Suprapubic skin (tissue), 4 donors: ENCODE results near the gene HDAC7. TPM values are rescaled to one million over a fixed set of nuclear protein-coding genes. Genes with fewer than 3 reads are reported as not detected.
"Not testable (repeated sequence)": the region's sequence is repeated elsewhere in the genome, so short reads cannot be mapped to it uniquely, and the experiment has no call there.

ENCODE experiments used
- DNase-seq, 2 donors: peaks; one replicate each; pipeline ENCODE4 v3.0.0-alpha.2; 2019; ENCODE audit warnings: low spot score in 2 of 2
- H3K27ac ChIP-seq: fragments of 200-600 bp; sonication (generic); one replicate; pipeline ENCODE4 v1.5.1; 2019
- H3K27me3 ChIP-seq: fragments of 200-600 bp; sonication (generic); one replicate; pipeline ENCODE4 v1.5.1; 2019
- H3K36me3 ChIP-seq: fragments of 200-600 bp; sonication (generic); one replicate; pipeline ENCODE4 v1.5.1; 2019
- H3K4me1 ChIP-seq: fragments of 200-600 bp; sonication (generic); one replicate; pipeline ENCODE4 v1.5.1; 2019
- H3K4me3 ChIP-seq: fragments of 200-600 bp; sonication (generic); one replicate; pipeline ENCODE4 v1.5.1; 2019; ENCODE audit warnings: mild to moderate bottlenecking
- H3K9me3 ChIP-seq: fragments of 200-600 bp; sonication (generic); one replicate; pipeline ENCODE4 v1.5.1; 2019
- CTCF ChIP-seq, 2 donors: fragments of 200-600 bp in 1 of 2; fragments of 450-650 bp in 1 of 2; sonication (generic) in 1 of 2; IDR thresholded peaks; one replicate each; pipeline ENCODE4 v1.5.1; 2016 to 2019; ENCODE audit warnings: antibody characterized with exemption in 2 of 2, mild to moderate bottlenecking in 1 of 2, moderate library complexity in 1 of 2
- EP300 ChIP-seq: sonication (generic); formaldehyde crosslinking; IDR thresholded peaks from one replicate; pipeline ENCODE4 v1.6.1; 2017; ENCODE audit warnings: antibody characterized with exemption
- POLR2A ChIP-seq, 2 donors: fragments of 450-650 bp; IDR thresholded peaks; one replicate each; pipeline ENCODE4 v1.6.1; 2017; ENCODE audit warnings: antibody characterized with exemption in 2 of 2, mild to moderate bottlenecking in 2 of 2, moderate library complexity in 2 of 2
- POLR2AphosphoS5 ChIP-seq, 3 donors: sonication (generic); formaldehyde crosslinking; IDR thresholded peaks; one replicate each; pipeline ENCODE4 v1.6.1; 2017; ENCODE audit warnings: antibody characterized with exemption in 3 of 3
- WGBS: methylation state at CpG from one replicate; pipeline ENCODE4 v1.1.5; 2018; 5-methylcytosine and 5-hydroxymethylcytosine counted together
- total RNA-seq, 4 donors: library from RNA; depleted of rRNA; stranded (reverse); fragments of >200 nt; gene quantifications; one replicate each; pipeline ENCODE4 v1.1.0, GENCODE V29; 2016

Gene HDAC7
- total RNA-seq, 4 donors from 2014 or later, result 47.9 to 152 (median 76.2) TPM

DNA sequence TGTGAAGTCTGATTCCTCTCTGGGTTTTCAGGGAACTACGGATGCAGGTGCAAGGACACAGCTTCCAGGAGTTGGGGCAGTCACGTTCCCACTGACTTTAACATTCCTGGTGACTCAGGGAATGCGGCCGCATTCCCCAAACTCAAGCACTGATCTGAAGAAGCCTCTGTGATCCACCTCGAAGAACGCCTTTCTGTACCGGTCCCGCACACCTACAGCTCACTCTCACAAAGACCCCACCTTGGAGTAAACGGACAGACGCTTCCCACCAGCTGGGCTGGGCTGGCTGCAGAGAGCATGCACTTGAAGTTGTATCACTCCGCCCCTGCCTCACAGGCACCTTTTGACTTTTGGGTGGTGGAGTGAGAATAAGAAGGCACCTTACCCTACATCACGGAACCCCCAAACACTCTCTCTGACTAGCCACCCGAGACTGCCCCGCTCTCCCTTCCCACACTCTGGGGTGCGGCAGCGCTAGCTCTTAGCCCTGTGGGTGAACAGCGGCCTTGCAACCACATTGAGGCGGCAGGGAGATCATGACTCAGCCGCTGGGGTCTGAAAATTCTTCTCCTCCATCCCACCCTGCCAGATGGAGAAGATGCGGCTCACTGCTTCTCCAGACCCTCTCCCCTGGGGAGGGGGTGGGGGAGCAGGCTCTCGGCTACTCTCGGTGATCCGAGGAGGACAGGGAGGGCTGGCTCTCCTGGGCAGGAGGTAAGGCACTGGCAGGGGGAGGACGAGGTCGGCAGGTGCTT lies 23.7 kb upstream of the HDAC7 start:
- DNase-seq, result no peak
- Histone ChIP-seq H3K4me1 (peaks cover 35% of the 10 kb centered on the region), H3K4me3 (no peak overlapping the region), H3K27ac (no peak overlapping the region), H3K27me3 (no peaks in the 10 kb centered on the region), H3K36me3 (peaks cover 8% of the 10 kb centered on the region), H3K9me3 (no peaks in the 10 kb centered on the region)
- 89% methylated on average over 24 of the region's 25 CpGs for WGBS
- no peak for TF ChIP-seq CTCF (IDR thresholded peaks at IDR 0.05)
- no peak for TF ChIP-seq EP300

- H3K36me3 ChIP-seq, DNase-seq, H3K4me3 ChIP-seq, H3K9me3 ChIP-seq, H3K27ac ChIP-seq, H3K27me3 ChIP-seq: not testable (repeated sequence)
- WGBS, result 68% methylated on average over 11 of the region's 12 CpGs
- H3K4me1 ChIP-seq, result peaks cover 44% of the 10 kb centered on the region
Measured at GRCh38 chr12:47842543-47842942, 22.8 kb upstream of the HDAC7 start.

DNA sequence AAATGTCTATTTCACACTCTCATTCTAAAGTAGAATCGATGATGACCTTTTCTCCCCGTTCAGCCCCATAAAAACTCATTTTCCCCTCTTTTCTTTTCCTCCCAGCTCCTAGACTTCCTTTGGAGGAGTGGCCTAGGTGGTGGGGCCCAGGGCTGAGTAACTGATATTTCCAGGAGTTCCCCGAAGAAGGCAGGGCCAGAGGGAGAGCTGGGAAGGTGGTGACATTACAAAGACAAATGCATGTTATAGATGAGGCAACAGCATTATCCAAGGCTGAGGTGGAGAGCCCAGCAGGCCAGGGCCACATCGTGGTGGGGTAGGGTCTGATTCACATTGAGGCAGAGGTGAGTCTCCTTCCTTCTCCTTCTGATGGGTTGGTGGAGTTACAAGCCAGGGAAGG lies 22.2 kb upstream of the HDAC7 start:
- Histone ChIP-seq H3K36me3 (peaks cover 8% of the 10 kb centered on the region), H3K4me3 (no peak overlapping the region), H3K9me3 (no peaks in the 10 kb centered on the region), H3K27ac (no peak overlapping the region), H3K27me3 (no peaks in the 10 kb centered on the region), H3K4me1 (peaks cover 48% of the 10 kb centered on the region)
- no peak for TF ChIP-seq CTCF (IDR thresholded peaks at IDR 0.05)
- no peak for TF ChIP-seq POLR2A (IDR thresholded peaks at IDR 0.05)
- TF ChIP-seq EP300, result no peak
- TF ChIP-seq POLR2AphosphoS5 (IDR thresholded peaks at IDR 0.05), result no peak
- no peak for DNase-seq
- WGBS, result 56% methylated on average over 4 of the region's 4 CpGs

DNA sequence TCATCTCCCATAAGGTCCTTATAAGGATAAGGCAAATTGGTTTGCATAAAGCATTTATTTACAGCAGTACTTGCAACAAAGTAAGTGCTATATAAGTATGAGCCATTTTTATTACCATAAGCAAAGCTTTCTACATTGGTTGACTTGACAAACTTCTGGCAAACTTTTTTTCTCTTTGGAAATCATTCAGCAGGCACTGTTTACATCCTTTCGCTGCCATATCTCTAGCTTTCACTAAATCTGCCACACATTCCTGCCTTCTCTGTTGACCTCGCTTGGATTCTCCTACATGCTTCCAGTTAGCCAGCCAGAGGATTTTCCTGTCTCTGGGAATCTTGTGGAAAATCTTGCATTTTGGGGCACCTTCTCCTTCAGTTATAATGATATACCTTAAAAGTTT lies 21.8 kb upstream of the HDAC7 start:
- no peak for DNase-seq
- WGBS, result 60% methylated on average over 2 of the region's 2 CpGs
- H3K4me1 ChIP-seq, result peaks cover 48% of the 10 kb centered on the region
- TF ChIP-seq CTCF (IDR thresholded peaks at IDR 0.05) (no peak), POLR2AphosphoS5 (IDR thresholded peaks at IDR 0.05) (no peak), EP300 (no peak), POLR2A (IDR thresholded peaks at IDR 0.05) (no peak)
- no peak overlapping the region for H3K27ac ChIP-seq
- no peaks in the 10 kb centered on the region for H3K9me3 ChIP-seq
- no peak overlapping the region for H3K4me3 ChIP-seq
- no peaks in the 10 kb centered on the region for H3K27me3 ChIP-seq
- peaks cover 6% of the 10 kb centered on the region for H3K36me3 ChIP-seq

- no peak overlapping the region for H3K27ac ChIP-seq
- H3K36me3 ChIP-seq, result no peaks in the 10 kb centered on the region
- H3K4me3 ChIP-seq, result no peak overlapping the region
- H3K4me1 ChIP-seq, result peaks cover 52% of the 10 kb centered on the region
- 90% methylated on average over 1 of the region's 1 CpG for WGBS
- no peak for DNase-seq
- H3K9me3 ChIP-seq, result no peaks in the 10 kb centered on the region
- H3K27me3 ChIP-seq, result no peaks in the 10 kb centered on the region
- TF ChIP-seq EP300 (no peak), POLR2A (IDR thresholded peaks at IDR 0.05) (no peak), CTCF (IDR thresholded peaks at IDR 0.05) (no peak), POLR2AphosphoS5 (IDR thresholded peaks at IDR 0.05) (no peak)
Measured at GRCh38 chr12:47840571-47840970, 20.9 kb upstream of the HDAC7 start.
